T-helper 2 cell treated with Interferon-gamma antibody and Interleukin-4, amounts not matched to agents 100 ng/mL and 5 ng/mL, for 36 hours (primary cell): ENCODE results near the gene OPCML. TPM values are rescaled to one million over a fixed set of nuclear protein-coding genes. Genes with fewer than 3 reads are reported as not detected.

Source experiments
- intact Hi-C: fragments of 100-400 bp; cut with micrococcal nuclease; formaldehyde crosslinking; loops from one replicate; pipeline ENCODE4 v1.15.1; 2023
- total RNA-seq: library from RNA; stranded (reverse); gene quantifications from 2 replicates; pipeline ENCODE4 v1.2.3, GENCODE V29; 2022

The OPCML gene
- total RNA-seq, 1 donor from 2014 or later, result not detected

DNA sequence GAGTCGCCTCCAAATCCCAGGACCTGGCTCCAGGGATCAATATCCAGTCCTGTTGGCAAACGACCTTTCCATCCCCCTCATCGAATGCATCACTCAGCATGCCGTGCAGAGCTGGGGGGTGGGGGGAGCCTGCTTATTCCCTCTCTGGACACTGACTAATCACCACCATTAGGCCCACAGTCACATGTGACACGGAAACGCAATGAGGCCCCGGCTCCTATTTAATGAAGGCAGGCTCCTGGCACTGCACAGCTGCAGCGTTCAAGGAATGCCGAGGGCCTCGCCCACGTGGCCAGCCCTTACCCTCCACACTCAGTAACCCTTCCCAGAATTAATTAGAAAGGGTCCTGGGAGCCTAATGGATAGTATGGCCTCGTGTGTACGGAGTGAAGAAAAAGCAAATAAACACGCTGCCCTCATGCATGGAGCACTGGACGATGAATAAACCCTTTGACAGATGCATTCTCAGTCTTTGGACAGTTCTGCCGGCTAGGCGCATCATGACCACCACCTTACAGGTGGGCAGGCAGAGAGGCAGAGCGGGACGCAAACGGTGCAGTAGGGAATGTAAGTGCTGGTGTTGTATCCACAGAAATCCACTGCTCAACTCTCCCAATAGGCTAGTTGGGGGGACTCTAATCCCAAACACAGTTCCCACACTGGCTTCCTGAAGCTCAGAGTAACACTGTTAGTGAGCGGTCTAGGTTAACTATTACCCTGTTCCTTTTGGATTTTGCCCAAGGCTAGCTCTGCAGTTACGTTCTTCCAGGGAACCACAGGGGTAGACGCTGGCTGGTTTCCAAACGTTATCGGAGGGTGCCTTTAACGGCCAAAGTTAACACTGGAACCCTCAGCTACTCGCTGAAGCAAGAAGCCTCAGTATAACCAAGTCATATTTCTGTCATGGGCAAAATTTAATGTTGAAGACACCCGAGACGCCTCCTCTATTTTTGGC is 490.1 kb downstream of the OPCML start:
- intact Hi-C loops, result no loop called here

DNA sequence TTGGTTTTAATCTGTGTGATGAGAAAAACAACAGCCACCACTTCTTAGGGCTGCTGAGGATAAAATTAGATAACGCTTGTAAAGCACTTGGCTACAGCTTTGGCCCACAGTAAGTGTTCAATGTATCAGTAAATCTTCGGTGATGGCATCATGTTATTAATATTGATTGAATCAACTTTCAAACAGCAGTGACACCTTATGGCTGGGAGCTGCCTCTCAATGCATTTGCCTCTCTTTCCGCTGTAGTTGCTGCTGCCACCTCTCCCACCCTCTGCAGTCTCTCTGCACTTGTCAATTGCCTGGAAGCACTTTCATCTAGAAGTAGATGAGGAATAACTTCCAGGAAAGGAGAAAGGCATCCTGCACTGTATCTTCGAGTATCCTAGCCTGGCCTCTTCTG is 491.1 kb downstream of the OPCML start:
- intact Hi-C loops, result no loop called here

DNA sequence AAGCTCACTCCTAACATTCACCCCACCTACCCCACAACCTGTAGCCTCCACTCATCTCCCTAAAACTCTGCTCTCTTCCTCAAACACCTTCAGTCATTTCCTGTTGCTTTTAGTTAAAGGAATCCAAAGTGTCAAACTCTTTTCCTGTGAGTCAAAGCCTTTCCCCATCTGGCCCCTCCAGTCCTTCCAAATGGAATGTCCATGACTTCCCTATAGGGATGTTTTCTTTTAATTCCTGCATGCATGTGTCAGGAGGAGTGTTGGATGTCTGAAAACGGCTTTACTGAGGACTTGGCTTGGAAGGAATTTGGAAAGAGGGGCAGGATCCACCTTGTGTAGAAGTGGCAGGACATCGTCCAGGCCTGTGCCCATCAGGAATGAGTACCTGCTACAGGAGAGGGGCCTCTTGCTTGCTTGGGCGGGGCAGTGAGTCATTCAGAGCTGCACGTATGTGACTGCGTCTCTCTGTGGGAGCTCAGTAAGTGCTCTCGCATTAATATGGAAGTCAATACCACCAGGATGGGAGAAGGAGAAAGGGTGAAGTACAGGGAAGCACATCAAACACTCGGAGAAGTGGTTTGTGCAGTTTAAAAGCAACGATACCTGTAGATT is 491.9 kb downstream of the OPCML start:
- intact Hi-C loops, result no loop called here

DNA sequence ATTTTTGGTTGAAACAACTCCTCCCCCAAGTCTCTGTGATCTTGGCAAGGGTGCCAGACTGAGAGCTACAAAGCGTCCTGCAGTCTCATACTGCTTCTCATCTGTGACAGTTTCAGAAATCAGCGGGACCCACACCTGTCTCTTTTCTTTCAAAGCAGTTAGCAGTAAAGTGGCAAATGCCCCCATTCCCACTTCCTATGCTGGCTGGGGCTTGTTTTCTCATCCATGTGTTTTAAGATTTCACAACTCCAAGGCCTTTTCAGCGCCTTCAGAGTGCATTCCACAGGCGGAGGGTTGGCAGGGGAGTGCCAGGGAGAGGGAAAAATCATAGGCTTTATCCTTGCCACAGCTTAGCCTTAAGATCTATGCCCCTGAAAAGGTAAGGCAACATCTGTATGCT is 493.5 kb downstream of the OPCML start:
- intact Hi-C loops, result no loop called here

DNA sequence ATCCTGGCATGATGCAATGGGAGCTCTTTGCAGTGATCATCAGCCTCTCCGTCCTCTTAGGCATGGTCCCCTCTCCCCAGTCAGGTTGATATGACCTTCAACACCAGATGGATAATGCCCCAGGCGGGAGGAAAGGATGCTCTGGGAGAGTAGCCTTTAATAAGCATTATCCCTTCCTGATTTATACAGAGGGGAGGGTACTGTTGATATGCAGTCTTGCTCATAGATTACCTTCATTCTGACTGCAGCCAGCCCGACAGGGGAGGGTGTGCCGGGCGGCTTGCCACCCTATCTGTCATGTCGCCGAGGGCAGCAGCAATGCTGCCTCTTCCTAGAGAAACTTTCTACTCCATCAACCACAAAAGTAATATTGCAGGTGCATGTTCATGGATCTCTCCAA is 497.4 kb downstream of the OPCML start:
- intact Hi-C loops, result no loop called here

DNA sequence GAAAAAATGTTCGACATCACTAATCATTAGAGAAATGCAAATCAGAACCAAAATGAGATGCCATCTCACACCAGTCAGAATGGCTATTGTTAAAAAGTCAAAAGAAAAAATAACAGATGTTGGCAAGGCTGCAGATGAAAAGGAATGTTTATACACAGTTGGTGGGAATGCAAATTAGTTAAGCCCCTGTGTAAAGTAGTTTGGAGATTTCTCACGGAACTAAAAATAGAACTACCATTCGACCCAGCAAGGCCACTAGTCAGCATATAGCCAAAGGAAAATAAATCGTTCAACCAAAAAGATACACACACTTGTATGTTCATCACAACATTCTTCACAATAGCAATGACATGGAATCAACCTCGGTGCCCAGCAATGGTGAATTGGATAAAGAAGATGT is 503.2 kb downstream of the OPCML start:
- intact Hi-C loops, result no loop called here

DNA sequence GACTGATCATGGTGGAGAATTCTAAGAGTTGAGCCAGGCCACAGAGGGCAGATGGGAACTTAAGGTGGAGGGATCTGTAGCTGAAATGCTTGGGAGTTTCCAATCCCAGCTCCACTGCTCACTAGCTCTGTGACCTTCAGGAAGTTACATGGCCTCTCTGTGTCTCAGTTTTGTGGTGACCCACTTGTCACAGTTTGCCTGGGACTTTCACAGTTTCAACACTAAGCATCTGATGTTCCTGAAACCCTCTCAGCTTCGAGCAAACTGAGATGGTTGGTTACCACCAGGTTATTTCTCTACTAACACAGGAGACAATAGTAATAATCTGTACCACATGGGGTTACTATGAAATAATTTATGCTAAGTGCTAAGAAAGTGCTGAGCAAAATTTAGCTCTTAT is 505.3 kb downstream of the OPCML start:
- intact Hi-C loops, result no loop called here

DNA sequence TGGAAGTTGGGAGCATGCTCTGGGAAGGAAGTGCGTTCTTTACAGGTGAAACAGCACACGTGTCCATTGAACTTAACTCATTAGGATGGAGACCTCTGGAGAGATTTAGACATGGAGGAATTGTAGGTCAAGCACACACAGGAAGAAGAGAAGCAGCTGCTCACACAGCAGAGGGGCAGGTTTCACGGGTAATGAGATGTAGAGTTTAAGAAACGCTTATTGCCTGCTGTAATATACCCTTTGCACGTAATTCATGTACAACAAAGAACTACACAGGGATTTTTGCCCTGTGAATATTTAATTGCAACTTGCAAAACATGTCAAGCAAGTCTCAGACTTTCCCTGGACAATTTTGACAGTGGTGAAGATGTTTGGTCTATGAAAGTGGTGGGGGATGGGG is 508.0 kb downstream of the OPCML start:
- intact Hi-C loops, result no loop called here

DNA sequence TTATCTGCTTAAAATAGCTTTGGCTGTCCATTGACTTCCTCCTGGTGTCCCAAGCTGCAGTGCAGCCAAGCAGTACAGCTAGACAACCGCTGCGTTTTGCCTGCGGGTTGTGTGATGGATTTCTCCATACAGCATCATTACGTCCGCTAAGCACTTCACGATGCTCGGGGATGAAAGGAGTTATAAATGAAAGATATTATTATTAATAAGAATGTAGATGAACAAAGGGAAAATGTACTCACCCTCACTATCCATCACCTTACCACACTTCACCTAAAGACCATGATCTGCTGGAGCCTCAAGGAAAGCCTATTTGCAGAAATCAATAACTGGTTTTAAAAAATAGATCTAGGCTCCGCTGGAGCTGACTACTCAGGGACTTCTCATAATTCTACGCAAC is 509.1 kb downstream of the OPCML start:
- intact Hi-C loops, result no loop called here

DNA sequence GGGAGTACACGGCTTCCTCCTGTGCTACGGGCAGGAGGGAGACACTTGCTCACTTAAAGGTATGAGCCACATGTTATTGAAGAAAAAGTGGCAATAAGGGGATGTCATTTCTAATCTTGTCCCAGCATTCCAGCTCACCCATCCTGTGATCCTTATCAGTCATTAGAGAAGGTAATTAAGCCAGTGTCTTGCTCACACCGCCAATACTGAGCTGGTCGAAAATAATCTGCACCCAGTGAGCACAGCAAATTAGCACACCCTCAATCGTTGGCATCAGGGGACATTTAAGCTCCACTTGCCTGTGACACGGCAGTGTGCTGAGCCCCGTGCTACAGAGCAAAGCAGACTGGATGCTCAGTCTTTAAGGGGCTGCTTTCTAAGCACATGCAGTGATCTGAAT is 510.7 kb downstream of the OPCML start:
- intact Hi-C loops, result no loop called here

DNA sequence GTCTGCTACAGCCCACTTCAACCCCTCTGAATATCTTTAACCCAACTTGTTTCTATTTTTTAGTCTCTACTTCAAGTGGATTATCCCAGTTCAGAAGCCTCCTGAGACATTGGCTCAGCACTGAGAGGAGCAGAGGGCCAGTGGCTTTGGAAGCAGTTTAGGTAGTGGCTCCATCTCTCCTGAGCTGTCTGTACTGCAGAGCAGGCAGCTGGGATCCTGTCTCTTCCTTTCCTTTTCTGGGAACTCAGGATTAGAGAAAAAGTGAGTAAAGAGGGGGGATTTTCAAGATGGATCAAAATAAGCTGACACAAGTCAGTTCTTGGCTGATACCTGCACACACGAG is 512.0 kb downstream of the OPCML start:
- intact Hi-C loops, result no loop called here

DNA sequence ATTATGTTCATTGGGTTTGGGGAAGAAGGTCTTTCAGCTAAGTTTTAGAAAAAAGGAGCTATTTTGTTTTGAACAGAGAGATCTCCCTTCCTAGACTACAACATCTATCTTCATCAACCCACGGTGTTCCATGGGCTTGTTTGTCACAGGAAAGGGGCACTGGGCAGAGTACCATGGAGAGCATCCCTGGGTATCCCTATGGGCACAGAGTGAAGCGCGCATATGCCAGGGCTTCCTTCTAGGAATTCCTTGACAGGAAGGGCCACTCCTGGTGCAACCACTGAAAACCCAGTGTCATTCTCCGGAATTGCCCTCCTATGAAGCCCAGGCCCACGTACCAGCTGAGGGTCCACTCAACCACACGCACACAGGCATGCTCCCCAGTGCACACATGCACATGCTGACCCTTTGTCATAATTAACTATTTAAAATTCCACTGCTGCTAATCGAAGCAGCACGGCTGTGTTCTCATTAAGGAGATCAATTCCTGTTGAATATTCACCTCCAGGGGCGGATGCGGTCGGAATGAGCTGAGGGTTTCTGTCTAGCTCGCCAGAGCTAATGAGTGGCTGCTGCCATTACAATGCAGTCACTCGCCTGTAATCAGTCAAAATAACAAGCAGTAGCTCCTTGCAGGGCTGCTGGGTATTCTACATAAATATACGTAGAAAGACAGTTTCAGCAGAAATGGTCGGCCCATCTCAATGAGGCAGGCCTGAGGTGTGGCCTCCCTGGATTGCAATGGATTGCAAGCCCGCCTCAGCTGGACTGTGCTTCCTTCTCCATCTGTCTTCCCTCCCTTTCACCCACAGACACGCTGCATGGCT is 512.5 kb downstream of the OPCML start:
- intact Hi-C loops, result no loop called here

DNA sequence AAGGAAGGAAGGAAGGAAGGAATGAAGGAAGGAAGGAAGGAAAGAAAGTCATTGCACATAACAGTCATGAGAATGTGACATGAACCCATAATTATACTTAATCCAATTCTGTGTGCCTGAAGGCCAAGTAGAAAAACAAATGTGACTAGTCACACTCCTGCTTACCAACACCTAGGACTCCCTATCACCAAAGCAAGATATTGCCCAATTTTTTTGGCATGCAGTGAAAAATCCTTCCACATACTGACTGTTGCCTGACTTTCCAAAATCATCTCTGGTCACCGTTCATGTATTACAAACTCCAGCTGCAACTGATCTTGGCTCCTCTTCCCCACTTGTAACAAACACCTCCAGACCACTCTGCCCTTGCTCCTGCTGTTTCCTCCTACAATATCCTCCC is 516.8 kb downstream of the OPCML start:
- intact Hi-C loops, result no loop called here

DNA sequence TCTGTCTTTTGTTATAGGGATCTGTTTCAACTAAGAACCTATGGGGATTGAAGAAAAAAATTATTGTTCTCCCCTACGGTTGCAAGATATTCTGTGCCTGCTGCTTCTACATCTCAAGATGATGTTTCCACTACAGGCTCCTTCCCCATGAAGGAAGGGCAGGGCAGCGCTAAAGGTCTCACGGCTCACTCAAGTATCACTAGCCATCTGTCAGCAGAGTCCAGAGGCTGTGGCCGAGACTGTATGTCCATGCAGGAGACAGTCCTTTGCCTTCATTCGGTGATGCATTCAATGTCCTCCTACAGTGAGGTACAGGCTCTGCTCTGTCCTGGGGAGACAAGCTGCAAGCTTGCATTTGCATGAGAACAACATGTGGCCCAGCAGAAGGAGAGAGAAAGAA is 518.0 kb downstream of the OPCML start:
- intact Hi-C loops, result no loop called here

DNA sequence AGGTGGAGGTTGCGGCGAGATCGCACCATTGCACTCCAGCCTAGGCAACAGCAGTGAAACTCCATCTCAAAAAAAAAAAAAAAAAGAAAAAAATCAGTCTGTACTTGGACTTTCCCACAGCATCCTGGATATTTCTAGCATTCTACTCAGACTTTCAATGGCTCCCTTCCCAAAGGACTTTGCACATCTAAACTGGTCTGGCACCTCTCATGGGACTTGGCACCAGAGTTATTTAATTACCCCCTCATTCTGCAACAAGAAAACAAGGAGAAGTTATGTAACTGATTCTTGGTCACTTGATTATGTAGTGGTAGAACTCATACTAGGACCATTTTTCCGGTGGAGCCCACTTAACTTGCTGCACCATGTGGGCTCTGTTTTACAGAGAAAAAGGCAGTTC is 519.5 kb downstream of the OPCML start:
- intact Hi-C loops, result no loop called here

DNA sequence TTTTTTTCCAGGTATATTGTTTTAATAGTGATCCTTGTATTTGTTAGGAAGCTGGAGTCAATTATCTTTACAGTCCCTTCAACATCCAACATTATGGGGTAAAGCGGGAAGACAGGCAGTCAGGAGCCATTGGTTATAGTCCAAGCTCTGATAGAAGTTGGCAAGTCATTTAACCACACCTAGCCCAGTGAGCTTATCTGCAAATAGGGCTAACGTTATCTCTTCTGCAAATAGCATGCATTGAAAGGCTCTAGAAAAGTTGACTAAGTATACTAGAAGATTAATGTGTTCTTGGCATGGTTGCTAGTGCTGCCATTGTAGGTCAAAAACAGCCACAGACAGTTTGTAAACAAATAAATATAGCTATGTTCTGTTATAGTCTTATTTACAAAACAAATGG is 520.7 kb downstream of the OPCML start:
- intact Hi-C loops, result no loop called here

DNA sequence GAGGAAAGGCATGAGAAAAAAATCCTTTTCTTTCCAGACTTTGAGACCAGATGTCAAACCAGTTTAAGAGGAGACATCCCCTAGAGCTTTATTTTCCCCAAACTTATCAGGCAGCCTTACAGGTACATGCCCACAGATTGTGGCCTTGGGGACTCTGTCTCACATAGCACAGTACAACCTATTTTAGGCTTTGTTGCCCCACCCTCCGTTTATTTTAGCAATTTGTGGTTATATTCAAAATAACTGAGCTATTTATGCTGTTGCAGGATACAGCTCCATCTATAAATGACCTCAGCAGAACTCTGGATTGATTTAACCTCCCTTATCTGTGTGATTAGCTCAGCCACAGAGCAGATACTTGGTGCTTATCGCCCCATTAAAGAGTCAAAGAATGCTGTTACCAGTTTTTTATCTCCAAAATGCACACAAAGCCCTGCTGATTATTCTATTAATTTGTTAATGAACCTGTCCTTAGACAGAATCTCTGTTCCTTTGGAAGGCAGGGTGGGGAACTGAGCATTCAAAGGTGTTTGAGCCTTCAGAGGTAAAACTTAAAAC is 525.2 kb downstream of the OPCML start:
- intact Hi-C loops, result no loop called here

DNA sequence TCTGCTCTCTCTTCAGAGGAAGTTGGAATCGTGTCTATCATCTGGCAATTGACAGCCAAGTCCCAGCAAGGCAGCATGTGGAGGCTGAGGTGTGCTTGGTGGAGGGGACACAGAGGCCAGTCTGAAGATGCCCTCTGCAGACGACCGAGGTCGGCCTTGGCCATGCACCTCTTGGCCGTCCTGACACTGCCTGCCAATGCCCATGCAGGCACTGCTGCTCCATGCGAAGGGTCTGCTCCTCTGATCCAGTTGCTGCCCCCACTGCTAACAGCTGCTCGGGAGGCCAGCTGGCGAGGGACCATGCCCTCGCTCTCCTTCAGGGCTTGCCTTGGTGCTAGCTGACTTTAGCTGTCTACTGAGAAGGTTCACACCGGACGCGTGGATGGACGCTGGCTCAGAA is 527.9 kb downstream of the OPCML start:
- intact Hi-C loops, result no loop called here

DNA sequence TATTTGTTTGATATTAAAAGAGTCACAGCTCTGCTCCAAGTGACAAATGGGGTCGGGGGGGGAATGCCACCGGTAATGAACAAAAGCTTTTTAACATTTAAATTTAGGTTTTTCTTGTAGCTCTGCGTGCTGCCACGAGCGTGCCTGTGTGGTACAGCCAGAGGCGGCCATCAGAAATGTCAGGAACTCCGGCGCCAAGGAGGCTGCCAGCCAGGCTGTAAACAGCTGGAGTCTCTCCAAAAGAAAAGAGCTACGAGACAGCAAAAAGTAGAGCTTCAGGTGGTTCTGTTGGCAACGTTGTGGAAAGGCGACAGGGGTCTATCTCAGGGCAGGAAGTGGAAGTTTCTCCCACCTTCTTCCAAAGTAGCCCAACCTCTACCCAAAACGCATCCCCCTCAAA is 532.8 kb downstream of the OPCML start:
- intact Hi-C loops, result no loop called here

DNA sequence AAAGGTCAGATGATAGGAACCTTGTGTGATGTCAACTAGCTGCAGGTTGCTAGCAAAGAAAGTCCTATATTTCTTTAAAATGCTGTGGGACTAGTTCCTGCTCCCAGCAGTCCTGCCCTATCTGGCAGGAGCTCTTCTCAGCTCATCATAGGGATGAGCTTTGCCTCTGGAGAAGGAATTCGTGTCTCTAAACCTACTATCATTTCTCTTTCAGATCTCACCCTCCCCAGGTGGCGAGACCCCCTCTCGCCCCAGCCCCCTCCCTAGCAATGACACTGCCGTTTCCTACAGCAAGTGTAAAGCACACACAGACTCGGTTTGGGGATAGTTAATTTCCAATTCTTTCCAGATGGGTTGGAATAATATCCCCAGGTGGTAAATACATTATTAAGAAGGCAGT is 533.3 kb downstream of the OPCML start:
- intact Hi-C loops, result no loop called here

DNA sequence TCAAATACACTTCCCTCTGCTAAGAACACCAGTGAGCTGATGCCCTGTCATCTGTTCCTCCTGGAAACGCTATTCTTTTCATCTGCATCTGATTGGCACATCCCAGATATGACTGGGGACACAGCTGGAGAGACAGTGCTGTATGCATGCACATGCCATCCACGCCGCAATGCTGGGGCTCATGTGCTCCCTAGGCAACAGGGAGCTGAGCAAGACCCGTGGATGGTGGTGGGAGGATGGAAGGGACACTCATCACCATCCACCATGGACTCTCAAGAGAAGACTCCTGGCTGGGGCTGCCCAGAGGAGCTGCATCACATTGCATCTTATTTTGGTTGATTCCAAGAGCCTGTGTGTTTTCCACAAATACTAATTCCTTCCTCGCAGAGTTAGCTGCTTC is 534.9 kb downstream of the OPCML start:
- intact Hi-C loops, result no loop called here

DNA sequence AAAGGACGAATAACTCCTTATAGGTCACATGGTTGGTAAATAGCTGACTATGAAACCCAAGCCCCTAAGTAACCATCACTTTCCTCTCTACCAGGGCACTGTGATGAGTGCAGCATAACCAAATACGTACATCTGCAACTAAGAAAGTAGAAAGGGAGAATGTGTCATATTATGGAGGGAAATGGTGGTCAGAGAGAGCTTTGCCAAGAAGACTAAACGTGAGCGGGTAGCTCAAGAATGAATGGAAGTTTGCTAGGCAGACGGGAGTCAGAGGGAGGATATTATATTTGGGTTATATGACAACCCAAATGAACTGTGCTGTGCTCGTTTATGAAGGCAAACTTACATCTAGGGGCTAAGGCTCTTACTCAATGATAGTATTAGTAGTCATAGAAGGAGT is 537.3 kb downstream of the OPCML start:
- intact Hi-C loops, result no loop called here
